ENCODE data around the gene TOX3. TPM values are rescaled to one million over a fixed set of nuclear protein-coding genes. Genes with fewer than 3 reads are reported as not detected.

Gene TOX3
- total RNA-seq, 1 experiment from 2014 or later, result 20.2 TPM

- H3K4ac ChIP-seq (ENCODE audit: low read depth, low read length), result no peak overlapping the region
- Mint-ChIP-seq H3K9me3 (no peaks in the 10 kb centered on the region), H3K4me1 (peaks cover 50 to 65% of the 10 kb centered on the region in 2 experiments), H3K36me3 (ENCODE audit: insufficient read depth in 1 of 3, low read depth in 3 of 3) (peaks cover 0 to 11% (median 4%) of the 10 kb centered on the region in 3 experiments; a peak in 5 of 7 replicates), H3K27ac (no peak overlapping the region), H3K4me3 (no peak overlapping the region), H3K27me3 (ENCODE audit: low read depth) (no peaks in the 10 kb centered on the region)
- no peaks in the 10 kb centered on the region for H3K27me3 ChIP-seq (ENCODE audit: insufficient read depth, low read length)
- no peak overlapping the region for H3K14ac ChIP-seq (ENCODE audit: insufficient read depth, low read length)
- H2BK120ac ChIP-seq (ENCODE audit: low read depth, low read length, poor library complexity, severe bottlenecking), result no peak overlapping the region
- peaks cover 11% of the 10 kb centered on the region for H3K4me1 ChIP-seq (ENCODE audit: insufficient read depth, low read length)
- H3K9me3 ChIP-seq (ENCODE audit: control insufficient read depth, low read depth, low read length), result no peaks in the 10 kb centered on the region
- no peak overlapping the region for H2BK12ac ChIP-seq (ENCODE audit: insufficient read length, low read depth, low read length)
- no peak overlapping the region for H2BK20ac ChIP-seq (ENCODE audit: low read depth, low read length, poor library complexity, severe bottlenecking)
- no peak overlapping the region for H3K9ac ChIP-seq (ENCODE audit: extremely low read depth, insufficient read length, low read length)
- no peaks in the 10 kb centered on the region for H3K23me2 ChIP-seq (ENCODE audit: insufficient read length, low read depth, low read length, poor library complexity, severe bottlenecking)
- no peak overlapping the region for H3T11ph ChIP-seq (ENCODE audit: low read length)
- H2AK5ac ChIP-seq (ENCODE audit: insufficient read length, low read length), result no peak overlapping the region
- no peak overlapping the region for H2AFZ ChIP-seq (ENCODE audit: low read length)
- no peak overlapping the region for H4K5ac ChIP-seq (ENCODE audit: insufficient read length, low read depth, low read length)
- no peak for TF ChIP-seq CTCF (conservative IDR thresholded peaks at IDR 0.05)
- H3K23ac ChIP-seq (ENCODE audit: insufficient read length, low read depth, low read length), result no peak overlapping the region
- no peak overlapping the region for H4K8ac ChIP-seq (replicated peaks; ENCODE audit: insufficient read length, low read depth, low read length)
- peaks cover 1% of the 10 kb centered on the region; the same call in 1 of the 2 replicates for H3K79me2 ChIP-seq (ENCODE audit: insufficient read depth, low read length)
- H2BK15ac ChIP-seq (ENCODE audit: low read depth, low read length), result no peak overlapping the region
- DNase-seq, result no peak
- H3K56ac ChIP-seq (ENCODE audit: insufficient read length, low read depth, low read length), result no peak overlapping the region
- no peak overlapping the region for H3K27ac ChIP-seq (ENCODE audit: insufficient read length, low read depth, low read length)
- no peak overlapping the region for H3K18ac ChIP-seq (ENCODE audit: insufficient read length, low read depth, low read length)
- H3K4me2 ChIP-seq (ENCODE audit: insufficient read depth, insufficient read length, low read length), result no peak overlapping the region
- no peak overlapping the region for H4K91ac ChIP-seq (ENCODE audit: insufficient read length, low read depth, low read length)
- H2BK5ac ChIP-seq (ENCODE audit: insufficient read length, low read length), result no peak overlapping the region
- no peaks in the 10 kb centered on the region for H4K20me1 ChIP-seq (ENCODE audit: control insufficient read depth, insufficient read depth, insufficient read length)
- peaks cover 5% of the 10 kb centered on the region for H3K79me1 ChIP-seq (ENCODE audit: insufficient read depth, low read depth, low read length, poor library complexity, severe bottlenecking)
These were observed 46.0 kb downstream of the TOX3 start for GRCh38 chr16:52500963-52501362.

All from H9 (cell line).